Airway epithelial cell (primary cell): ENCODE measurements around the gene TREM2. TPM values are rescaled to one million over a fixed set of nuclear protein-coding genes. Genes with fewer than 3 reads are reported as not detected.

Experiments
- total RNA-seq: library from RNA; depleted of rRNA; stranded (reverse); fragments of >200 nt; gene quantifications from 2 replicates; pipeline ENCODE4 v1.2.3, GENCODE V29; 2015

The TREM2 gene
- total RNA-seq, result 7.9 and 10.3 TPM in 2 replicates

DNA sequence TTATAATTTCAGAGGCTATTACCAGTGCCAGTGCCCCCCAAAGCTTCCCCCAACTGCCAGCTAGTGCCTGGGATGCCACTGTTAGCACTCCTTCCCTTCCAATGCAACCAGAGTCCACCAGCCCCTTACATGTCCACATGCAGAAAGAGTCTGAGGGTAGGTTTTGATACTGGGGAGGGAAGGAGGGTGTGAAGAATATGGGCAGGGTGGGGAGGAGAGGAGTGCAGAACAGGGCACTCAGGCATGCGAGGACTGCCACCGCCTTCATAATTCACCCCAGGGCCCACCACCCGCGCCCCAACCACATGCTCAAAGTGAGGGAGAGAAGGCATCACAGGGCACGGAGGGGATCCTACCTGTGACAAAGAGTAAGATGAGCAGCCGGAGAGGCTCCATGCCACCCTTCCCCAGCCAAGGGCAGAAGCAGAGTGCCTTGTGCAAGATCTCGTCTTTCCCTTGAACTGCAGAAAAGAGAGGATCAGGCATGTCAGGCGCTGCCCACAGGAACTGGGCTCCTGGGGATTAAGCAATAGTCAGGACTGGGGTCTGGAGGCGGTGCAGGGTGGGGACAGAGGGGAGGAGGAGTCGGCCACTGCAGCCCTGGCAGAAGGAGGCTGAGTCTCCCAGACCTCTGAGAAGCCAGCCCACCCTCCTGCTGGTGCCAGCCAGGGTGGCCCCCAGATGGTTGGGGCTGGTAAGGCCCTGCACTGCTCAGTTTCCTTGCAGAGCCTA is at the start of gene TREM2:
TREM2 (minus strand) TSS at position 430 of the 732 bp plus-strand sequence; CDS start at position 396, 34 bp downstream.

DNA sequence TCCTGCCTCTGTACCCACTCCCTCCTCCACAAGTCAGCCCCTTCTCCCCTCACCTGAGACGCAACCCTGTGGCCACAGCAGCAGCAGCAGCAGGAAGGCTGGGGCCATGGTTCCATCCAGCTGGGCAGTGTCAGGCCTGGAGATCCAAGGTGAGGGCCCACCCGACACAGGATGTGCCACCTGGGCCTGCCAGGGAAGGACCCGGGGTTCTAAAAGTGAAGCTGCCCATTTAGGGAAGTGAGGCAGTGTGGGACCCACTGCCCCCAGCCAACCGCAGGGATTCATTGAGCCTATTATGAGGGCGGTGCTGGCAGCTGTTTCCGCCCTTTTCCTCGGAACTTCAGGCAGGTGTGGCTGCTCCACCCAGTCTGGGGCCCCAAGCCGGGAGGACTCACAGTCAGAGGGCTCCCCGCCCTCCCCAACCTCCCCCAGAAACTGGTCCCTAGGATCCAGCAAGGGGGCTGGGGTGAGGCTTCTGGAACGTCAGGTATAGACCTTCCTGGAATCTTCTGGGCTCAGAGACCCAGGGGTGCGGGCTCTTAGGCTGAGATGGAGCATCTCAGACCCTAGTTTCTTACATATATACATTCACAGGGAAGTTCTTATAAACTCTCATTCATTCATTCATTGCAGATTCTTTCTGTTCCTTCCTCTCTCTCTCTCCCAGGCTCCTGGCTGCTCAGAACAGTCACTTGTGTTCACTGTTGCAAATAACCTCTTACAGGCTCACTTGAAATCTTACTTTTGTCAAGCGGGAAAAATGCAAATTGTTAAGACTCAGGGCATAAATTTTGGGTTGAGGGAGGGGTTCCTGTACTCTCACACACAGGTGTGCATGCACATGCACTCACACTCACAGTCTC is 38.2 kb upstream of the TREM2 start, which contains the start of gene TREML2:
TREML2 (minus strand) TSS at position 249 of the 863 bp plus-strand sequence; CDS start at position 108, 141 bp downstream.

GRCh38 chr6:41153992-41154625 is 8.8 kb downstream of the TREM2 start, which contains the start of gene TREML1:
TSS of gene TREML1 (minus strand) at chr6:41154347. CDS start at chr6:41154288, 59 bp downstream.

Other genes with a start within 250 kb of the TREM2 start
- 0.19 and 0.28 TPM in 2 replicates for gene UNC5CL, start 123.9 kb downstream of the TREM2 start, total RNA-seq
- gene TSPO2, start 120.6 kb downstream of the TREM2 start, total RNA-seq, result not detected in 2 replicates
- gene APOBEC2, start 109.9 kb downstream of the TREM2 start, total RNA-seq, result 0.63 TPM in 1 of 2 replicates, not detected in the other
- 13.6 and 14.5 TPM in 2 replicates for gene OARD1, start 90.8 kb downstream of the TREM2 start, total RNA-seq
- gene NFYA, start 90.1 kb downstream of the TREM2 start, total RNA-seq, result 7.5 and 16.2 TPM in 2 replicates
- not detected in 2 replicates for gene TREML1, start 8.8 kb downstream of the TREM2 start, total RNA-seq
- gene TREML2, start 38.0 kb upstream of the TREM2 start, total RNA-seq, result not detected in 2 replicates
- not detected in 2 replicates for gene TREML4, start 65.2 kb upstream of the TREM2 start, total RNA-seq
- 3.0 and 6.2 TPM in 2 replicates for gene TREM1, start 123.6 kb upstream of the TREM2 start, total RNA-seq
- not detected in 2 replicates for gene NCR2, start 172.5 kb upstream of the TREM2 start, total RNA-seq